Neural crest cell (in vitro differentiated cells): ENCODE results near the gene GPX3. TPM values are rescaled to one million over a fixed set of nuclear protein-coding genes. Genes with fewer than 3 reads are reported as not detected.

Experiments
- DNase-seq: peaks from one replicate; pipeline ENCODE4 v3.0.0; 2021; ENCODE audit warnings: low read depth, mixed read lengths, low spot score
- H3K27ac Mint-ChIP-seq: one replicate; pipeline ENCODE4 v1.8.0; 2021; ENCODE audit warnings: mild to moderate bottlenecking, mixed read lengths; ENCODE audit not compliant: unreplicated experiment
- H3K27me3 Mint-ChIP-seq: 2 replicates; pipeline ENCODE4 v1.8.0; 2021; ENCODE audit warnings: low read depth, mild to moderate bottlenecking, mixed read lengths
- H3K36me3 Mint-ChIP-seq: 2 replicates; pipeline ENCODE4 v1.8.0; 2021; ENCODE audit warnings: low read depth, mild to moderate bottlenecking, mixed read lengths
- H3K4me1 Mint-ChIP-seq: 2 replicates; pipeline ENCODE4 v1.8.0; 2021; ENCODE audit warnings: mixed read lengths
- H3K4me3 Mint-ChIP-seq: one replicate; pipeline ENCODE4 v1.8.0; 2021; ENCODE audit warnings: mild to moderate bottlenecking, mixed read lengths
- H3K9me3 Mint-ChIP-seq: 2 replicates; pipeline ENCODE4 v1.8.0; 2021; ENCODE audit warnings: mixed read lengths
- CTCF ChIP-seq: fragments of 200-600 bp; sonication (generic); conservative IDR thresholded peaks from 2 replicates; pipeline ENCODE4 v1.5.0; 2021; ENCODE audit warnings: antibody characterized with exemption, mild to moderate bottlenecking
- total RNA-seq: library from RNA; stranded (reverse); gene quantifications from 2 replicates; pipeline ENCODE4 v1.2.1, GENCODE V29; 2021

Gene GPX3
- total RNA-seq, 1 donor from 2014 or later = 4.6 TPM

- Mint-ChIP-seq H3K36me3 (peaks cover 10% of the 10 kb centered on the region), H3K4me3 (no peak overlapping the region), H3K27ac (no peak overlapping the region), H3K4me1 (no peaks in the 10 kb centered on the region), H3K9me3 (no peaks in the 10 kb centered on the region), H3K27me3 (no peaks in the 10 kb centered on the region)
- DNase-seq = no peak
- TF ChIP-seq CTCF = no peak
Measured at GRCh38 chr5:151038801-151039238, 18.4 kb downstream of the GPX3 start.

GRCh38 chr5:151039665-151040064, 19.3 kb downstream of the GPX3 start:
- Mint-ChIP-seq H3K36me3 (peaks cover 5% of the 10 kb centered on the region), H3K27me3 (no peaks in the 10 kb centered on the region), H3K4me3 (no peak overlapping the region), H3K4me1 (no peaks in the 10 kb centered on the region), H3K9me3 (no peaks in the 10 kb centered on the region), H3K27ac (no peak overlapping the region)
- TF ChIP-seq CTCF = no peak
- no peak for DNase-seq

- TF ChIP-seq CTCF = no peak
- DNase-seq = no peak
- Mint-ChIP-seq H3K27ac (no peak overlapping the region), H3K9me3 (no peaks in the 10 kb centered on the region), H3K27me3 (no peaks in the 10 kb centered on the region), H3K4me3 (no peak overlapping the region), H3K4me1 (no peaks in the 10 kb centered on the region), H3K36me3 (peaks cover 3% of the 10 kb centered on the region)
Measured at GRCh38 chr5:151040211-151040747, 19.9 kb downstream of the GPX3 start.

- H3K36me3 Mint-ChIP-seq = peaks cover 8% of the 10 kb centered on the region
- H3K4me1 Mint-ChIP-seq = no peaks in the 10 kb centered on the region
- H3K27me3 Mint-ChIP-seq = no peaks in the 10 kb centered on the region
- no peak overlapping the region for H3K27ac Mint-ChIP-seq
- no peak for TF ChIP-seq CTCF
- DNase-seq = no peak
- no peaks in the 10 kb centered on the region for H3K9me3 Mint-ChIP-seq
- H3K4me3 Mint-ChIP-seq = no peak overlapping the region
Measured at GRCh38 chr5:151041577-151042268, 21.3 kb downstream of the GPX3 start.

GRCh38 chr5:151042453-151043093, 22.2 kb downstream of the GPX3 start:
- Mint-ChIP-seq H3K4me1 (no peaks in the 10 kb centered on the region), H3K4me3 (no peak overlapping the region), H3K36me3 (peaks cover 8% of the 10 kb centered on the region), H3K27me3 (no peaks in the 10 kb centered on the region), H3K9me3 (no peaks in the 10 kb centered on the region), H3K27ac (no peak overlapping the region)
- DNase-seq = no peak
- TF ChIP-seq CTCF = no peak
